HepG2 (cell line): ENCODE measurements around the gene THADA. TPM values are rescaled to one million over a fixed set of nuclear protein-coding genes. Genes with fewer than 3 reads are reported as not detected.
A peak's percentile ranks its signal among the peaks of the same experiment; 100 is the strongest.

Experiments used
- ARID3A ChIP-seq: IDR thresholded peaks from 2 replicates; pipeline ENCODE4 v1.6.1; 2012; ENCODE audit warnings: low read depth, low read length, improper control_type of control experiment
- CCAR2 ChIP-seq: fragments of 200-400 bp; formaldehyde crosslinking; optimal IDR thresholded peaks from 2 replicates; pipeline ENCODE3; 2018; ENCODE audit warnings: low read depth, mild to moderate bottlenecking, low read length, moderate library complexity
- DRAP1 ChIP-seq: IDR thresholded peaks from 2 replicates; pipeline ENCODE4 v1.6.1; 2016; ENCODE audit warnings: missing genetic modification reagents, missing compliant biosample characterization
- EED ChIP-seq: sonication (generic); formaldehyde crosslinking; IDR thresholded peaks from 2 replicates; pipeline ENCODE4 v1.5.0; 2020; ENCODE audit warnings: mild to moderate bottlenecking, missing genetic modification reagents
- HNRNPK ChIP-seq: fragments of 200-400 bp; formaldehyde crosslinking; IDR thresholded peaks from 2 replicates; pipeline ENCODE4 v1.6.1; 2018; ENCODE audit warnings: low read length, low read depth, moderate library complexity, mild to moderate bottlenecking; ENCODE audit not compliant: poor library complexity, severe bottlenecking
- MAFF ChIP-seq: IDR thresholded peaks from 2 replicates; pipeline ENCODE4 v1.6.1; 2011; ENCODE audit warnings: low read depth, low read length, improper control_type of control experiment
- MNT ChIP-seq: fragments of 450-650 bp; IDR thresholded peaks from 2 replicates; pipeline ENCODE4 v1.6.1; 2016
- MXD3 ChIP-seq: IDR thresholded peaks from 2 replicates; pipeline ENCODE4 v1.6.1; 2016; ENCODE audit warnings: mild to moderate bottlenecking, missing biosample characterization, missing genetic modification reagents
- ONECUT2 ChIP-seq: sonication (generic); formaldehyde crosslinking; IDR thresholded peaks from 2 replicates; pipeline ENCODE4 v1.4.0; 2020; ENCODE audit warnings: missing genetic modification reagents
- RBFOX2 ChIP-seq: fragments of 200-400 bp; formaldehyde crosslinking; IDR thresholded peaks from 2 replicates; pipeline ENCODE4 v1.6.1; 2017; ENCODE audit warnings: low read depth, mild to moderate bottlenecking, low read length
- SKI ChIP-seq: fragments of 450-650 bp; IDR thresholded peaks from one replicate; pipeline ENCODE4 v1.6.1; 2018; ENCODE audit warnings: mild to moderate bottlenecking; ENCODE audit not compliant: partially characterized antibody
- ZFP36L2 ChIP-seq: sonication (generic); formaldehyde crosslinking; IDR thresholded peaks from 2 replicates; pipeline ENCODE4 v1.4.0; 2020; ENCODE audit warnings: missing genetic modification reagents
- ZFP82 ChIP-seq: sonication (generic); formaldehyde crosslinking; IDR thresholded peaks from 2 replicates; pipeline ENCODE4 v1.5.1; 2020; ENCODE audit warnings: mild to moderate bottlenecking, missing genetic modification reagents, borderline replicate concordance
- ZNF121 ChIP-seq: sonication (generic); formaldehyde crosslinking; IDR thresholded peaks from 2 replicates; pipeline ENCODE4 v1.5.0; 2020; ENCODE audit warnings: mild to moderate bottlenecking, missing genetic modification reagents
- ZNF234 ChIP-seq: sonication (generic); formaldehyde crosslinking; conservative IDR thresholded peaks from 2 replicates; pipeline ENCODE4 v1.5.1; 2020; ENCODE audit warnings: mild to moderate bottlenecking, missing genetic modification reagents
- ZNF343 ChIP-seq: sonication (generic); formaldehyde crosslinking; IDR thresholded peaks from 2 replicates; pipeline ENCODE4 v1.4.0; 2020; ENCODE audit warnings: mild to moderate bottlenecking, missing genetic modification reagents
- ZNF367 ChIP-seq: sonication (generic); formaldehyde crosslinking; IDR thresholded peaks from 2 replicates; pipeline ENCODE4 v1.4.0; 2020; ENCODE audit warnings: missing genetic modification reagents, borderline replicate concordance
- ZNF383 ChIP-seq: sonication (generic); formaldehyde crosslinking; IDR thresholded peaks from 2 replicates; pipeline ENCODE4 v1.4.0; 2020; ENCODE audit warnings: missing genetic modification reagents, mild to moderate bottlenecking, borderline replicate concordance
- ZNF552 ChIP-seq: sonication (generic); formaldehyde crosslinking; IDR thresholded peaks from 2 replicates; pipeline ENCODE4 v1.9.0; 2022; ENCODE audit warnings: missing genetic modification reagents, mild to moderate bottlenecking, borderline replicate concordance
- ZNF574 ChIP-seq: sonication (generic); formaldehyde crosslinking; IDR thresholded peaks from 2 replicates; pipeline ENCODE4 v1.4.0; 2020; ENCODE audit warnings: missing genetic modification reagents
- ZNF816 ChIP-seq: sonication (generic); formaldehyde crosslinking; IDR thresholded peaks from 2 replicates; pipeline ENCODE4 v1.8.0; 2022; ENCODE audit warnings: missing genetic modification reagents, mild to moderate bottlenecking, borderline replicate concordance
- polyA plus RNA-seq, 8 experiments: library from polyadenylated mRNA; depleted of rRNA in 3 of 8; stranded (reverse) in 7 of 8; unstranded in 1 of 8; fragments of >200 nt; fragmentation: Illumina TruSeq in 4 of 8; extraction: Trizol in 4 of 8; gene quantifications; 2 replicates each; pipeline versions ENCODE4 v1.2.1 to v1.2.3, GENCODE V29; 2011 to 2016; ENCODE audit warnings: low read depth in 4 of 8, missing spikeins in 1 of 8, mixed read lengths in 1 of 8; ENCODE audit not compliant: insufficient read depth in 1 of 8
- total RNA-seq, 5 experiments: library from RNA; depleted of rRNA; stranded (reverse); fragments of >200 nt; fragmentation: Illumina TruSeq; extraction: Trizol; gene quantifications; 2 replicates each; pipeline ENCODE4 v1.2.3, GENCODE V29; 2016; ENCODE audit warnings: low read depth in 1 of 5

Gene THADA
- total and polyA plus RNA-seq, 2 of the 13 experiments (the other 11 are each of a cell fraction or from before 2014, with no cell fraction given), result 12.7 to 21.7 TPM

- TF ChIP-seq RBFOX2 (peak; percentile 85), MAFF (no peak), ARID3A (no peak), CCAR2 (no peak), ZNF816 (no peak), ZNF383 (CRISPR knock-in tag) (no peak), HNRNPK (no peak), ZNF552 (CRISPR knock-in tag) (no peak), ZNF121 (peak; percentile 29), ZNF574 (CRISPR knock-in tag) (peak; percentile 86), MXD3 (CRISPR knock-in tag) (peak; percentile 79; the same call in 1 of the 2 replicates), ZNF367 (CRISPR knock-in tag) (no peak), SKI (no peak), ZNF234 (CRISPR knock-in tag) (no peak), DRAP1 (CRISPR knock-in tag) (peak; percentile 89), ZNF343 (no peak; the same call in 1 of the 2 replicates), MNT (peak; percentile 74), ZFP82 (CRISPR knock-in tag) (peak; percentile 90; the same call in 1 of the 2 replicates), ZFP36L2 (CRISPR knock-in tag) (no peak), ONECUT2 (CRISPR knock-in tag) (no peak), EED (CRISPR knock-in tag) (peak; percentile 65; the same call in 1 of the 2 replicates)
Measured at GRCh38 chr2:43219383-43220228, 376.2 kb downstream of the THADA start (continued).
